Upper lobe of left lung (tissue), 4 donors: ENCODE results near the gene KIRREL3.

Source experiments
- EP300 ChIP-seq, 4 donors: sonication (generic); formaldehyde crosslinking; IDR thresholded peaks; one replicate each; pipeline ENCODE4 v1.5.1; 2017; ENCODE audit warnings: antibody characterized with exemption in 4 of 4, control low read depth in 2 of 4
- TF ChIP-seq, protein P1 (sequence below), 6 experiments: fragments of 450-650 bp in 4 of 6; fragments of 200-600 bp in 2 of 6; sonication (generic) in 2 of 6; IDR thresholded peaks; one replicate each; pipeline ENCODE4 v1.5.1; 2016 to 2019; ENCODE audit warnings: antibody characterized with exemption in 6 of 6

DNA sequence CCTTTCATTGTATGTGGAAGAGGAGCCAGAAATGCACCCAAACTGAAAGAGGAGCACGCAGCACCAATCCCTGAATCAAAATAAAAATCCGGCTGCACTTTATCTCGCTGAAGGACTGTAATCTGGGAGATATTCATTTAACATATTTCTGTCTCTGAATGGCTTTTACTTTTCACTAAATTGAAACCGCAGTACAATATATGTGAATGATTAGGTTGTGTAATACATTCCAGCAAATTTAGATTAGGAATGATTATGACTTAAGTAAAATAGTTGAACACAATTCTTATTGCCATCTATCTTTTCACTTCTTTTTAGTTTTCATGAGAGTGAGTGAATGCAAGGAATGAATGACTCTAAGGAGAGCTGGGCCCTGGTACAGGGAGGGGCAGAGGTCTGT is 413.0 kb downstream of the KIRREL3 start:
- TF ChIP-seq, protein P1, sequence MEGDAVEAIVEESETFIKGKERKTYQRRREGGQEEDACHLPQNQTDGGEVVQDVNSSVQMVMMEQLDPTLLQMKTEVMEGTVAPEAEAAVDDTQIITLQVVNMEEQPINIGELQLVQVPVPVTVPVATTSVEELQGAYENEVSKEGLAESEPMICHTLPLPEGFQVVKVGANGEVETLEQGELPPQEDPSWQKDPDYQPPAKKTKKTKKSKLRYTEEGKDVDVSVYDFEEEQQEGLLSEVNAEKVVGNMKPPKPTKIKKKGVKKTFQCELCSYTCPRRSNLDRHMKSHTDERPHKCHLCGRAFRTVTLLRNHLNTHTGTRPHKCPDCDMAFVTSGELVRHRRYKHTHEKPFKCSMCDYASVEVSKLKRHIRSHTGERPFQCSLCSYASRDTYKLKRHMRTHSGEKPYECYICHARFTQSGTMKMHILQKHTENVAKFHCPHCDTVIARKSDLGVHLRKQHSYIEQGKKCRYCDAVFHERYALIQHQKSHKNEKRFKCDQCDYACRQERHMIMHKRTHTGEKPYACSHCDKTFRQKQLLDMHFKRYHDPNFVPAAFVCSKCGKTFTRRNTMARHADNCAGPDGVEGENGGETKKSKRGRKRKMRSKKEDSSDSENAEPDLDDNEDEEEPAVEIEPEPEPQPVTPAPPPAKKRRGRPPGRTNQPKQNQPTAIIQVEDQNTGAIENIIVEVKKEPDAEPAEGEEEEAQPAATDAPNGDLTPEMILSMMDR (IDR thresholded peaks at IDR 0.05) = no peak
- TF ChIP-seq EP300 (IDR thresholded peaks at IDR 0.05) = no peak
